Measurements from ENCODE around the gene SCMH1.
"Not testable (repeated sequence)": the region's sequence is repeated elsewhere in the genome, so short reads cannot be mapped to it uniquely, and the experiment has no call there.

The SCMH1 gene

GRCh38 chr1:41249319-41249718 lies 7.2 kb upstream of the SCMH1 start:
- no peak for DNase-seq (ENCODE audit: low read depth)

DNA sequence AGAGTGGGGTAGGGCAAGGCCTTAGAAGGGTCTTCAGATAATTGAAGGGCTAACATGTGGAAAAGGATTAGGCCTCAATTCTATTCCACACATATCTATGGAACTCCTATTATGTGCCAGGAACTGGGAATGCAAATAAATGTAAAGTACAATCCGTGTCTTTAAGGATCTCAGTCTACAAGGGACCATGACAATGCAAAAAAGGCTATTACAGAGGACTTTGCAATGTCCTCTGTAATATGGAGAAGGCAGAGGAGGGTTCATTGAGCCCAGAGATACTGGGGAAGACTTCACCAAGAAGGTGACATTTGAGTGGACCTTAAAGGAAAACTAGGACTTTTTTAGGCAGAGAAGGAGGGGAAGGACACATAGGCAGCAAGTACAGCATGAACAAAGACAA lies 4.5 kb upstream of the SCMH1 start:
- no peak for DNase-seq (ENCODE audit: low read depth)

DNA sequence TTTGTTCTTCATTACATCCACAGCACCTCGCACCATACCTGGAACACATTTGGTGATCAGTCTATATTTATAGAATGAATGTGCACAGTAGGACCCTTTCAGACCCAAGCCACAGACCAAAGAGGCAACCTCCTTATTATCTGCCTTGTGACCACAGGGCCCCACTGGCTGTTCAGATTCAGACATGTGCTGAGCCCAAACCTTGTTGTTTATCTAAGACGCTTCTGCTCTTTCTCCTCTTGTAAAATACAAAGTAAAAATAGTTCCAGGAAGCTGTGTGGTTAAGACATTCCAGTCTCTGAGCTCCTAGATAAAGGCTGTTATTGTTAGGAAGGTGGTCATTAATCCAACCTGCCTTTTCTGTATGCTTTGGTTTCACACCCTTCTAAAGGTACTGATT lies 3.6 kb upstream of the SCMH1 start:
- DNase-seq (ENCODE audit: low read depth): peak; percentile 83

DNA sequence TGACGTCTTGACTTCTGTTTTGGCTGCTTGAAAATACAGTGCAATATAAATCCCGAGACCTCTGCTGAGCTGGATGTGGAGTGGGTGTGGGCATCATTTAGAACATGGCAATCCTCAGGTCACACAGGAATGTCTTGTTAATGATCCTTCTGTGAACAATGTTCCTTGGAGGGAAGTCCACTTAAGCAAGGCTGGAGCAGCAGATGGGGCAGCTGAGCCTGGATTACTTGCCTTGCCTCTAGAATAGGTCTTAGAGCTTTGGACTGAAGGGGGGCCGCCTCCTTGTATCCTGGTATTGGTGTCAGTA lies 926 bp upstream of the SCMH1 start:
- DNase-seq (ENCODE audit: low read depth): peak; percentile 35

DNA sequence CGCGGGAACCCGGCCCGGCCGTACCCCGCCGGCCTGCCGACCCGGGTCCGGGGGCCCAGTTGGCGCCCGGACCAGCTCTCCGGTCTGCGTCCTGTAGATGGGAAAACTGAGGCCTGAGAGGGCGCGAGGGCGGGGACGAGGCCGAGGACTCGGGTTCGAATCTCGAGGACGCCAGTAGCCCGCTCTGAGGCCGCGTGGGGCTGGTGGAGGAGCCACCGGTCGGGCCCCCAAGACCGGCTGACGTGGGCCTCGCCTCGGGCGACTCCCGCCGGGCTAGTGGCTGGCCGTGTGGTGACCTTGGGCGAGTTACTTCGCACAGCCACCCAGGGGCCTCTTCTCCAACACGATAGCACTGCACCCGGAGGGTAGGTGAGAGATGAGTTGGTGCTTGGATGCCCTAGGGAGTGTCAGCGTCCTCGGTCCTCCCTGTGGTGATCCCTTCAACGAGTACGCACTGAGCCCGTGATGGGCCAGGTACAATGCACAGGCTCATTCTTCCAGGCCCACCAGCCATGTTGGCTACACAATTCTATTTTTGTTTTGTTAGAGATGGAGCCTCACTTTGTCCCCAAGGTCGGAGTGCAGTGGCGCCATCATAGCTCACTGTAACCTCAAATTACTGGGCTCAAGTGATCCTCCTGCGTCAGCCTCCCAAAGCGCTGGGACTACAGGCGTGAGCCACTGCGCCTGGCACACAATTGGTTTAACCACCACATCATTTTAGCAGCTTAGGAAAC lies 404 bp upstream of the SCMH1 start:
- DNase-seq (ENCODE audit: low read depth): no peak

GRCh38 chr1:41241354-41241748 lies 755 bp downstream of the SCMH1 start:
- DNase-seq (ENCODE audit: low read depth): peak; percentile 40

GRCh38 chr1:41240781-41241353 lies 1.2 kb downstream of the SCMH1 start:
- peak; percentile 19 for DNase-seq (ENCODE audit: low read depth)

DNA sequence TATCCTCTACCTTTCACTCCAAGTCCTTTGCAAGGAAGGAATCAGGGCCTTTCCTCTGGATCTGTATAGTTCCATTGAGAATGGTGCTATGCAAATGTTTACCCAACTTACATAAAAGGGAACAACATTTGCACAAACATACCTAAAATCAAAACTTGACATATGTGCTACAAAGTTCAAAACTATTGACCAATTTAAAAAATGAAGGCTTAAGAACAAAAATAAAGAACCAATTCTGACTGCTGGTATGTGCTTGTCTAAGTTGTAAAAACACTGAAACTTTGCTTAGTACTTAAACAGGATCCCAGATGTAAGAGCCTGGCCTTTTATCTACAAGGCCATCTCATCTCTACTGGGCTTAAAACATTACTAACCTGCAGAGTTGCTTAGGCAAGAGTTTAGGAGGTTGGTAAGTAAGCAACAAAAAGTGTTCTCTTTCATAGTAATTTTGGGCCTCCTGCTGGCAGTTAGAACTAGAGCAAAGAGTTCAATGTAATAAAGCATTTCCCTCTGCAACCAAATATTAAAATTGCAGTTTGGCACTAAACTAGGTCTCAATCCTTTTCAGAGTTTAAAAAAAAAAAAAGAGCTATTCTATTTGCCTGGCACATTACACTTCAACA lies 2.0 kb downstream of the SCMH1 start:
- peak; percentile 95 for DNase-seq (ENCODE audit: low read depth)

GRCh38 chr1:41238311-41238988 lies 3.7 kb downstream of the SCMH1 start:
- peak; percentile 67 for DNase-seq (ENCODE audit: low read depth)

- DNase-seq (ENCODE audit: low read depth): peak; percentile 30
Measured at GRCh38 chr1:41236781-41237180, 5.3 kb downstream of the SCMH1 start.

GRCh38 chr1:41235893-41236292 lies 6.2 kb downstream of the SCMH1 start:
- no peak for DNase-seq (ENCODE audit: low read depth)

DNA sequence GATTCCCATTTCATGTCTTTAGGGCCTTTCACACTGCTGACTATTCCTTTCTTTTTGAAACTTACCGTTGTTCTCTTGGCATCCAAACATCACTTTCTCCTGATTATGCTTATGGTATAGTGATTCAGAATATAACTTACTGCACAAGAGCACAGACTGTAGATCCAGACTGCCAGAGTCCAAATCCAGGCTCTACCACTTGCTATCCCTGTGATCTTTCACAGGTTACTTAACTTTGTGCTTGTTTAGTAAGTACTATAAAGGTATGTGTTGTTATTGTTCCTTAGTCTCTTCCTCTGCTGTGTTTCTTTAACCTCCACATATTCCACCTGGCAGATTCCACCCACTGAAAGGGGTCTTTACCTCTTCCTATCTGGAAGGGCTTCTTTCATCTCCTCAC lies 8.4 kb downstream of the SCMH1 start:
- DNase-seq (ENCODE audit: low read depth): peak; percentile 14

- DNase-seq (ENCODE audit: low read depth): peak; percentile 22
Measured at GRCh38 chr1:41232305-41232704, 9.8 kb downstream of the SCMH1 start.

DNA sequence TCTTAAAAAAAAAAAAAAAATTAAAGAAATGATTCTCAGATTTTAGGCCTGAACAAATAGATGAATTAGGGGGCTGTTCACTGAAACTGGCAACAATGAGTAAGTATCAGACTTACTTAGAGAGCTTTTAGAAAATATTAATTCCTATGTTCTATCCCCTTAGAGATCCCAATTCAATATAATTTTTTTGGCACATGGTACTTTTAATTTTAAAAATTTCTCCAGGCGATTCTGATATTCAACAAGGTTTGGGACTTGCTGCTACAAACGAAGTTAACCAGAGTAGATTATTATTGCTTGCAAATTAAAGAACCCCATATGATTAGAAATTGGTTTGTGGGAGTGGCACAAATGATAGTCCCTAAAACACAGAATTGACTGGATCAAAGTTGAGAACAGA lies 11.4 kb downstream of the SCMH1 start:
- DNase-seq (ENCODE audit: low read depth): no peak

DNA sequence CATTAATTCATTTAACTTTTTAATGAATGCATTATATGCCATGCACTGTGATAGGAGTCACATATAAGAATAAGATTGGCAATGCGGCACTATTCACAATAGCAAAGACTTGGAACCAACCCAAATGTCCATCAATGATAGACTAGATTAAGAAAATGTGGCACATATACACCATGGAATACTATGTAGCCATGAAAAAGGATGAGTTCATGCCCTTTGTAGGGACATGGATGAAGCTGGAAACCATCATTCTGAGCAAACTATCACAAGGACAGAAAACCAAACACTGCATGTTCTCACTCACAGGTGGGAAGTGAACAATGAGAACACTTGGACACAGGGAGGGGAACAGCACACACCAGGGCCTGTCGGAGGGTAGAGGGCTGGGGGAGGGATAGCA lies 12.9 kb downstream of the SCMH1 start:
- not testable (repeated sequence) for DNase-seq (ENCODE audit: low read depth)

GRCh38 chr1:41226815-41227434 lies 15.2 kb downstream of the SCMH1 start:
- peak; percentile 17 for DNase-seq (ENCODE audit: low read depth)

- DNase-seq (ENCODE audit: low read depth): no peak
Measured at GRCh38 chr1:41225495-41225894, 16.6 kb downstream of the SCMH1 start.

GRCh38 chr1:41222496-41222895 lies 19.6 kb downstream of the SCMH1 start:
- peak; percentile 52 for DNase-seq (ENCODE audit: low read depth)

DNA sequence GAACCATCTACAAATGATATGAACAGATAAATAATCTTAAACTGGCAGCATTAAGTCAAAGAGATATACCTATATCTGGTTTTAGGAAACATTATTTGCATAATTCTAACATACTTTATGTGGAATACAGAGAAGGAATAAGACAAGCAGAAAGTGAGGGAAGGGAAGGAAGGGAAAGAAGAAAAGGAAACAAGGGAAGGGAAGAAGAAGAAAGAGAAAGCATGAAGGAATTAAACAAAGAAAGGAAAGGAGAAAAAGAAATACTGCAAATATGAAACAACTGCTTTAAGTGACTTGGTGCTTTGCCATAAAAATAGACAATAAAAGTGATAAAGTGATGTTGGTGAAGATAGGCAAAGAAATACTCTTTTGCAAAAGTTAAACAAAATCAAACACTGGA lies 20.1 kb downstream of the SCMH1 start:
- no peak for DNase-seq (ENCODE audit: low read depth)

- DNase-seq (ENCODE audit: low read depth): no peak
Measured at GRCh38 chr1:41218152-41218551, 24.0 kb downstream of the SCMH1 start.

GRCh38 chr1:41217441-41217840 lies 24.7 kb downstream of the SCMH1 start:
- peak; percentile 56 for DNase-seq (ENCODE audit: low read depth)

DNA sequence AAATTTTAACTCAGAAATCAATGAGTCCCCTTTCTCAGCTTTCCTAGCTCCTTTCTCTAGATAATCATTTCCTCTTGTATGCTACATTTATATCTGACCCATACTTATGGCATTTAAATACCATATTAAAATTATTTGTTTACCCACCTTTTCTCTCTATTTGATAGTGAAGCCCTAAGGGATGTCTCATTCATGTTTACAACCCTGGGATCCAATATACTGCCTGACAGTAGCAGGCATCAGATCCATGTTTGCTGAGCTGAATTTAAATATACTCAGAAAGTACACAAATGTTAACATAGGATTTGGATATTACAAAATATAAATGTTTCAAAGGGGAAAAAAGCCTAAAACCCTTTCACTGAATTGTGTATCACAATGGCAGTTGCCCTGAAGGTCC lies 26.5 kb downstream of the SCMH1 start:
- no peak for DNase-seq (ENCODE audit: low read depth)

- DNase-seq (ENCODE audit: low read depth): no peak
Measured at GRCh38 chr1:41213341-41213740, 28.8 kb downstream of the SCMH1 start.

Data from amniotic epithelial cell (primary cell).